Activated CD8-positive, alpha-beta T cell treated with anti-CD3 and anti-CD28 coated beads for 36 hours (primary cell): ENCODE data around the gene SCRN1. TPM values are rescaled to one million over a fixed set of nuclear protein-coding genes. Genes with fewer than 3 reads are reported as not detected.
"Not testable (repeated sequence)": the region's sequence is repeated elsewhere in the genome, so short reads cannot be mapped to it uniquely, and the experiment has no call there.

Source experiments
- ATAC-seq: fragments of 200-7000 bp; cut with Tn5 transposase; one replicate; pipeline ENCODE4 v1.10.0; 2021; ENCODE audit warnings: mild to moderate bottlenecking, moderate library complexity
- CTCF ChIA-PET: fragments of 350-600 bp; sonication (Branson Sonifier 250); formaldehyde crosslinking; loops from one replicate; lab custom pipeline; 2021; ENCODE audit warnings: antibody characterized with exemption; lab: Charles Lee
- POLR2A ChIA-PET: fragments of 350-600 bp; sonication (Branson Sonifier 250); formaldehyde crosslinking; loops from one replicate; lab custom pipeline; 2021; ENCODE audit warnings: antibody characterized with exemption; lab: Charles Lee
- DNase-seq: peaks from one replicate; pipeline ENCODE4 v3.0.0-alpha.2; 2020
- H3K27ac Mint-ChIP-seq: one replicate; pipeline ENCODE4 v1.8.0; 2021; ENCODE audit warnings: mild to moderate bottlenecking, mixed read lengths
- H3K27me3 Mint-ChIP-seq: one replicate; pipeline ENCODE4 v1.8.0; 2021; ENCODE audit warnings: mixed read lengths
- H3K36me3 Mint-ChIP-seq: one replicate; pipeline ENCODE4 v1.8.0; 2021; ENCODE audit warnings: low read depth, mixed read lengths
- H3K4me1 Mint-ChIP-seq: one replicate; pipeline ENCODE4 v1.8.0; 2021; ENCODE audit warnings: low read depth, mixed read lengths
- H3K4me3 Mint-ChIP-seq: one replicate; pipeline ENCODE4 v1.8.0; 2021; ENCODE audit warnings: mild to moderate bottlenecking, moderate library complexity, mixed read lengths
- H3K9me3 Mint-ChIP-seq: one replicate; pipeline ENCODE4 v1.8.0; 2021; ENCODE audit warnings: mixed read lengths
- intact Hi-C: fragments of 100-400 bp; cut with micrococcal nuclease; formaldehyde crosslinking; loops from one replicate; pipeline ENCODE4 v1.10.0; 2022
- total RNA-seq, 2 experiments: library from RNA; stranded (reverse); gene quantifications; one replicate each; pipeline ENCODE4 v1.2.3, GENCODE V29; 2021
- TF ChIP-seq, protein P1 (sequence below): fragments of 200-600 bp; IDR thresholded peaks from one replicate; pipeline ENCODE4 v1.8.0; 2022; ENCODE audit warnings: antibody characterized with exemption, mild to moderate bottlenecking

The SCRN1 gene
- total RNA-seq, 2 experiments from 2014 or later: 10.8 to 14.7 TPM

DNA sequence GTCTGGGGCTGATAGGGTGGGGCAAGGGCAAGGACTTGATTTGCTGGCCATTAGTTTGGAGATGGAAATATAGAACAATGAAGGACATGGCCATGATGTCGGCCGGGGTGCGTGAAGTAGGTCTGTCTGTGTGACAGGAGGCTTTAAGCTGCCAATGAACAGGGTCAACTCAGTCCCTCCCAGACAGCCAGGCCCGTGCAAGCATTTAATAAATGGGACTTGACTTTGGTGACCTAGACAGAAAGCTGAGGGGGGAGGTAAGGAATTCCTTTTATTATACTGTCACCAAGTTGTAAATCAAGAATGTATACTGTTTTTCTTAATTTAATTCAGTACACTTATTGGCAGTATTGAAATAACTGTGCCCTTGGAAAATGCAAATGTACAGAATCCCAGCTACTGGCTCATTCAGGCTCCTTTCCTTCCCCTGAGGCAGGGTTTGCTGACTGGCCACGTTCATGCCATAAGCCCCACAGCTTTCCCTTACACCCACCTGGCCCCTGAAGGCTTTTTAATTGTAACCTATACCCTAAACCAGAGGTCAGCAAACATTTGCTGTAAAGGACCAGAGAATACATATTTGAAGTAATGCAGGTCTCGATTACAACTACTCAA, 96.1 kb downstream of the SCRN1 start:
- CTCF ChIA-PET: no interaction called here

DNA sequence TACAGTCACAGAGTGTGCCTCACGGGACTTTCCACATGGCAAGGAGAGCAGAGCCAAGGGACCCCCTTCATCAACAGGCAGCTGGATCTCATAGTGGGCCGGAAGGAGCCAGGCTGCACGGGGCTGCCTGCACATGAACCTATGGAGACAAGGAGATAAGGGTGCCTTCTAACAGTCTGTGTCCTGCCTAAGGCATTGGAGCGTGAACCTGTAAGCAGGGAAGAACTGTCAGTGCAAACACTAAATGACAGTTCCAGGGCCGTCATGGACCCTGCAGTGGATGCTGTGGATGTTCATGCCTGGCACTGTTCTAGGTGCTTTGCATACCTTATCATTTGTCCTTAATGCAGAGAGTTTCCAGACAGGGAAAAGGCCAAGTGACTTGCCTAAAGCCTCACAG, 97.4 kb downstream of the SCRN1 start:
- ATAC-seq (no peak), DNase-seq (no peak)
- Mint-ChIP-seq H3K36me3 (no peaks in the 10 kb centered on the region), H3K9me3 (peaks cover 3% of the 10 kb centered on the region), H3K27ac (no peak overlapping the region), H3K27me3 (peaks cover 2% of the 10 kb centered on the region), H3K4me1 (no peaks in the 10 kb centered on the region), H3K4me3 (no peak overlapping the region)
- POLR2A ChIA-PET: no interaction called here
- intact Hi-C loops: no loop called here
- TF ChIP-seq, protein P1, sequence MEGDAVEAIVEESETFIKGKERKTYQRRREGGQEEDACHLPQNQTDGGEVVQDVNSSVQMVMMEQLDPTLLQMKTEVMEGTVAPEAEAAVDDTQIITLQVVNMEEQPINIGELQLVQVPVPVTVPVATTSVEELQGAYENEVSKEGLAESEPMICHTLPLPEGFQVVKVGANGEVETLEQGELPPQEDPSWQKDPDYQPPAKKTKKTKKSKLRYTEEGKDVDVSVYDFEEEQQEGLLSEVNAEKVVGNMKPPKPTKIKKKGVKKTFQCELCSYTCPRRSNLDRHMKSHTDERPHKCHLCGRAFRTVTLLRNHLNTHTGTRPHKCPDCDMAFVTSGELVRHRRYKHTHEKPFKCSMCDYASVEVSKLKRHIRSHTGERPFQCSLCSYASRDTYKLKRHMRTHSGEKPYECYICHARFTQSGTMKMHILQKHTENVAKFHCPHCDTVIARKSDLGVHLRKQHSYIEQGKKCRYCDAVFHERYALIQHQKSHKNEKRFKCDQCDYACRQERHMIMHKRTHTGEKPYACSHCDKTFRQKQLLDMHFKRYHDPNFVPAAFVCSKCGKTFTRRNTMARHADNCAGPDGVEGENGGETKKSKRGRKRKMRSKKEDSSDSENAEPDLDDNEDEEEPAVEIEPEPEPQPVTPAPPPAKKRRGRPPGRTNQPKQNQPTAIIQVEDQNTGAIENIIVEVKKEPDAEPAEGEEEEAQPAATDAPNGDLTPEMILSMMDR: no peak
- CTCF ChIA-PET: no interaction called here

More for the DNA sequence above, 96.1 kb downstream of the SCRN1 start:
- H3K9me3 Mint-ChIP-seq: peaks cover 3% of the 10 kb centered on the region
- no peaks in the 10 kb centered on the region for H3K36me3 Mint-ChIP-seq
- H3K4me1 Mint-ChIP-seq: no peaks in the 10 kb centered on the region
- TF ChIP-seq, protein P1: no peak
- ATAC-seq (no peak), DNase-seq (no peak)
- no peak overlapping the region for H3K4me3 Mint-ChIP-seq
- H3K27ac Mint-ChIP-seq: no peak overlapping the region
- POLR2A ChIA-PET: no interaction called here
- H3K27me3 Mint-ChIP-seq: peaks cover 9% of the 10 kb centered on the region
- intact Hi-C loops: no loop called here

DNA sequence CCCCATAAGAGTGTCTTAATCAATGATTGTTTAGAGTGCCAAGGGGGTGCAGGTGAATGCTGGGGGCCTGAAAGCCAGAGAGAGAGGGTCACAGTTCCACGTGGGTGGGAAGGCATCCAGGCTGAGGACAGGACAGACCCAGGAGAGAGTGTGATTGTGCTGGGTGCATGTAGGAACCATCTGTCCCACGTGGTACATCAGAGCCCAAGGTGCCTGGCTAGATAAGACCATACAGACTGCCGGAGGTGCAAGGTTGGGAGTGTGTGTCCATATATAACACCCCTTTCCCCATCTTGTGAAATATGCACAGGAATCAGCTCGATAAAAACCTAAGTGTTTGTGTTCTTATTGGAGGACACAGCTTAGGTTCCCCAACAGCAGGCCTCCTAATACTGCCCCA, 97.8 kb downstream of the SCRN1 start:
- ATAC-seq (no peak), DNase-seq (no peak)
- intact Hi-C loops: no loop called here
- Mint-ChIP-seq H3K36me3 (no peaks in the 10 kb centered on the region), H3K4me1 (no peaks in the 10 kb centered on the region), H3K27ac (no peak overlapping the region), H3K4me3 (no peak overlapping the region), H3K27me3 (peaks cover 2% of the 10 kb centered on the region), H3K9me3 (peaks cover under 1% of the 10 kb centered on the region)
- CTCF ChIA-PET: no interaction called here
- POLR2A ChIA-PET: no interaction called here
- TF ChIP-seq, protein P1: no peak

DNA sequence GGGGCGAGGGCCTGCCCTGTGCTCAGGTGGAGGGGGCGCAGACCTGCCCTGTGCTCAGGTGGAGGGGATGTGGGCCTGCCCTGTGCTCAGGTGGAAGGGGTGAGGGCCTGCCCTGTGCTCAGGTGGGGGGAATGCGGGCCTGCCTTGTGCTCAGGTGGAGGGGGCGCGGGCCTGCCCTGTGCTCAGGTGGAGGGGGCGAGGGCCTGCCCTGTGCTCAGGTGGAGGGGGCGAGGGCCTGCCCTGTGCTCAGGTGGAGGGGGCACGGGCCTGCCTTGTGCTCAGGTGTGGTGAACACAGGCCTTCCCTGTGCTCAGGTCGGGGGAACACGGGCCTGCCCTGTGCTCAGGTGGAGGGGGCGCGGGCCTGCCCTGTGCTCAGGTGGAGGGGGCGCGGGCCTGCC, 98.8 kb downstream of the SCRN1 start:
- DNase-seq, ATAC-seq, H3K27me3 Mint-ChIP-seq, H3K36me3 Mint-ChIP-seq, H3K4me3 Mint-ChIP-seq, intact Hi-C loops, H3K9me3 Mint-ChIP-seq, POLR2A ChIA-PET, H3K27ac Mint-ChIP-seq, H3K4me1 Mint-ChIP-seq, CTCF ChIA-PET: not testable (repeated sequence)

DNA sequence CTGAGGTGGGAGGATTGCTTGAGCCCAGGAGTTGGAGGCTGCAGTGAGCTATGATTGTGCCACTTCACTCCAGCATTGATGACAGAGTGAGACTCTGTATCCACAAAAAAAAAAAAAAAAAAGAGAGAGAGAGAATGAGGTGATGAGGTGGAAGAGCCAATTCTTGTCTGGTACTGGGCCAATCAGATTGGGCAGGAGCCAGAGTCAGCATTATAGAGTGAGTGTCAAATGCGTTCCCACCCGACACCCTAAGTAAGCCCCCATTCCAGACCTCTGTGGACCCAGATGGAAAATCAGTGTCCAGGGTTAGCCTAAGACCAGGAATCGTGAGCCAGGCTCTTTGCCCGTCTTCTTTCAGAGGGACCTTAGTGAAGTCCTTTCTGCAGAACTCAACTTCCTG, 99.3 kb downstream of the SCRN1 start:
- no peaks in the 10 kb centered on the region for H3K36me3 Mint-ChIP-seq
- no peaks in the 10 kb centered on the region for H3K9me3 Mint-ChIP-seq
- no peaks in the 10 kb centered on the region for H3K4me1 Mint-ChIP-seq
- no peak for DNase-seq
- ATAC-seq: no peak
- intact Hi-C loops: no loop called here
- ChIA-PET CTCF (no interaction called here), POLR2A (no interaction called here)
- TF ChIP-seq, protein P1: no peak
- peaks cover 2% of the 10 kb centered on the region for H3K27me3 Mint-ChIP-seq
- H3K4me3 Mint-ChIP-seq: no peak overlapping the region
- no peak overlapping the region for H3K27ac Mint-ChIP-seq
